Gastrocnemius medialis (tissue), 4 donors: ENCODE data around the gene RASGRP2.

Experiments used
- CTCF ChIP-seq, 5 experiments: fragments of 450-650 bp in 3 of 5; fragments of 200-600 bp in 2 of 5; sonication (generic) in 2 of 5; IDR thresholded peaks in 4 of 5; conservative IDR thresholded peaks in 1 of 5; 1 replicate in 4 of 5; 2 replicates in 1 of 5; pipeline ENCODE4 v1.5.1; 2016 to 2019; ENCODE audit warnings: antibody characterized with exemption in 5 of 5, mild to moderate bottlenecking in 3 of 5, moderate library complexity in 3 of 5
- POLR2A ChIP-seq, 2 donors: fragments of 450-650 bp; IDR thresholded peaks; one replicate each; pipeline ENCODE4 v1.6.1; 2017; ENCODE audit warnings: antibody characterized with exemption in 2 of 2, mild to moderate bottlenecking in 2 of 2, moderate library complexity in 2 of 2

- TF ChIP-seq CTCF (IDR thresholded peaks at IDR 0.05 in 4 of 5, conservative IDR thresholded peaks at IDR 0.05 in 1 of 5) = no peak
- no peak for TF ChIP-seq POLR2A (IDR thresholded peaks at IDR 0.05)
These were observed 8.9 kb downstream of the RASGRP2 start for GRCh38 chr11:64734811-64735724.
